ENCODE results near the gene P3H2. TPM values are rescaled to one million over a fixed set of nuclear protein-coding genes. Genes with fewer than 3 reads are reported as not detected.

The P3H2 gene
- total and polyA plus RNA-seq, 11 donors: 0.55 to 24.8 (median 3.8) TPM

GRCh38 chr3:190097025-190097424 is 23.7 kb downstream of the P3H2 start:
- H3K36me3 ChIP-seq: no peaks in the 10 kb centered on the region
- H3K9me3 ChIP-seq: no peaks in the 10 kb centered on the region
- ATAC-seq (no peak), DNase-seq (no peak)
- peaks cover 0 to 49% (median 10%) of the 10 kb centered on the region in 12 donors for H3K4me1 ChIP-seq
- no peak overlapping the region for H3K4me3 ChIP-seq
- intact Hi-C loops (cut with DNase I): no loop called here
- 77 to 85% (median 84%) methylated on average over 4 of the region's 4 CpGs for WGBS, 4 donors
- no peak overlapping the region for H3K27ac ChIP-seq
- no peak for TF ChIP-seq CTCF (IDR thresholded peaks at IDR 0.05)
- no peak for TF ChIP-seq POLR2A (IDR thresholded peaks at IDR 0.05)
- H3K27me3 ChIP-seq: no peaks in the 10 kb centered on the region

DNA sequence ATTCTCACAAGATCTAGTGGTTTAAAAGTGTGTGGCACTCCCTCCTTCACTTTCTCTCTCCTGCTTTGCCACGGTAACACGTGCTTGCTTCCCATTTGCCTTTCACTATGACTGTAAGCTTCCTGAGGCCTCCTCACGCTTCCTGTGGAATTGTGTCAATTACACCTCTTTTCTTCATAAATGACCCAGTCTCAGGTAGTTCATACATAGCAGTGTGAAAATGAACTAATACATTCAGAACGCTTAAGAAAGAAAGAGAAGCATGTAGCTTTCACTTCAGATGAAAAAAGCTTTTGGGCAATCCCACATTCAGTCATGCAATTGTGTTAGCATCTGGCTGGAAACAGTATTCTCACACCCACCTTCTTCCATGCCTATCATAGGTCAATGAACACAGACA is 24.4 kb downstream of the P3H2 start:
- no peak overlapping the region for H3K27ac ChIP-seq
- no peak for TF ChIP-seq CTCF (IDR thresholded peaks at IDR 0.05)
- intact Hi-C loops (cut with DNase I): no loop called here
- H3K27me3 ChIP-seq: no peaks in the 10 kb centered on the region
- no peak overlapping the region for H3K4me3 ChIP-seq
- no peak for ATAC-seq
- H3K36me3 ChIP-seq: no peaks in the 10 kb centered on the region
- no peak for DNase-seq
- 93 to 95% (median 93%) methylated on average over 4 of the region's 4 CpGs for WGBS, 4 donors
- no peaks in the 10 kb centered on the region for H3K9me3 ChIP-seq
- peaks cover 0 to 44% (median 7%) of the 10 kb centered on the region in 12 donors for H3K4me1 ChIP-seq

DNA sequence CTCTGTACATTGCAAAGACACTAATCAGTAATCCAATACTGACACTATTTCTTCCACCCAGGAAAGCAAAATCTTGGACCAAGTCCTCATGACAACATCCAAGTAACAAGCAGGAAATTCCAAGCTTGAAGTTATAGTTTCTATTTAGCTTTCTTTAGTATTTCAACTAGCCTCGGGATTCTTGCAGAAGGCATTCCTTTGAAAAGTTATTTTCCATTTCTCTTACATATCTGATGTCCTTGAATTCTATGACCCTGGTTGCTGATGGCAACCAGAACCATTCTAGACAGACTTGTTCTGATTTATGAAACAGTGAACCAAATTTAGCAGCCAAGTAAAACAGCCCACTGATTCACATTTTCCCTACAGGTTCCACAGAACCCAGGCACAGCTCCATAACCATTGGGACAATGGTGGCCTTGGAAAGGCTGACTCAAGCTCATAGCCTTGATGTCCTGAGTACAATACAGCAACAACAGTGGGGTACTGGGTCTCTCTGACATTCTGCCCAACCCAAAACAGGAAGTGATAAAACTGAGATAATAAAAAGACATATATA is 26.5 kb downstream of the P3H2 start:
- no peaks in the 10 kb centered on the region for H3K9me3 ChIP-seq
- H3K4me1 ChIP-seq: peaks cover 0 to 38% (median 6%) of the 10 kb centered on the region in 12 donors
- DNase-seq (no peak), ATAC-seq (peak in 3 of 4 donors; percentile 29 to 56 (median 43))
- TF ChIP-seq POLR2A (IDR thresholded peaks at IDR 0.05) (no peak), CTCF (IDR thresholded peaks at IDR 0.05) (no peak)
- WGBS, 4 donors: 16 to 38% (median 21%) methylated on average over 1 of the region's 1 CpG
- intact Hi-C loops (cut with DNase I): no loop called here
- H3K27ac ChIP-seq: peak overlapping the region in 5 of 12 donors; percentile 15 to 39 (median 27)
- H3K36me3 ChIP-seq: no peaks in the 10 kb centered on the region
- H3K27me3 ChIP-seq: no peaks in the 10 kb centered on the region
- no peak overlapping the region for H3K4me3 ChIP-seq

DNA sequence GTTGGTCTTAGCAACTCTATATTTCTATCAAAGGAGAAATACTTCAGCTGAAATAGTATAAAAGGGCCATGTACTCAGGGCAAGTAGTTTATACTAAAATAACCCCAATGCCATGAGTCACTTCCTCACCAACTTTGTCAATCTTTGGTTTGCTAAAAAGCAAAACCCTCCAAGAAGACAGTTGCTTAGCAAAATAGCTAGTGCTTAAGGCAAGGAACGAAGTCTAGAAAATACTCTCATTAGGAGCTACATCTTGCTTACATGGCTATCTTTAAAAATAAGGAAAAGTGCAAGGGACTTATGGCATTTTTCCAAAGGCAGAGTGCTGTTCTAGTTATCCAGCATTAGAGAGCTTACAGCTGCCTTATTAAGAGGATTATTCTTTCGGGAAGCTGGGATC is 28.4 kb downstream of the P3H2 start:
- H3K27me3 ChIP-seq: no peaks in the 10 kb centered on the region
- peak overlapping the region in 1 of 12 donors; percentile 3 for H3K27ac ChIP-seq
- H3K4me1 ChIP-seq: peaks cover 0 to 31% (median 6%) of the 10 kb centered on the region in 12 donors
- no peaks in the 10 kb centered on the region for H3K9me3 ChIP-seq
- intact Hi-C loops (cut with DNase I): no loop called here
- no peak for TF ChIP-seq POLR2A (IDR thresholded peaks at IDR 0.05)
- TF ChIP-seq CTCF (IDR thresholded peaks at IDR 0.05): no peak
- no peak for DNase-seq
- peak in 3 of 4 donors; percentile 38 to 52 (median 45) for ATAC-seq
- H3K4me3 ChIP-seq: peak overlapping the region in 1 of 12 donors; percentile 1
- WGBS, 4 donors: 42 to 58% (median 49%) methylated on average over 2 of the region's 2 CpGs
- no peaks in the 10 kb centered on the region for H3K36me3 ChIP-seq
